Activated CD4-positive, CD25-positive, alpha-beta regulatory T cell (primary cell): Measurements from ENCODE around the gene TMEM243.
A peak's percentile ranks its signal among the peaks of the same experiment; 100 is the strongest.

Experiments used
- DNase-seq, 4 experiments: peaks; one replicate each; lab custom pipeline; 2025; lab: John Stamatoyannopoulos, UW

TMEM243 gene

DNA sequence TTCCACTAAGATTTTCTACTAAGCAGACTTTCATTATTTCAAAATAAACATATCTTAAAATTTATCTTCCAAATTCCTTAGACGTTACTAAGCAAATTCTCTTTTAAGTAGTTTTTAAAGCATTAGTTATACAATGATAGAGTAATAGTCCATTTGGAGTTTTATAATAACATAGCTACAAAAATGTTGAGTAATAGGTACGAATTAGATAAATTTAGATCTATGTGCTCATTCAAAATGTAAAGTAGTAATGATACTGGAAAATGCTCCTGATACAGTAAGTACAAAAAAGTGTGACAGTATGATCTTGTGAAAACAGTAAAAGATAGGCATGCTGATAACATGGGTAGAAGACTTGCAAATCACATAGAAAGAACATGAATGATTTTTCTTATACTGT lies 62.8 kb downstream of the TMEM243 start:
- DNase-seq, result no peak

DNA sequence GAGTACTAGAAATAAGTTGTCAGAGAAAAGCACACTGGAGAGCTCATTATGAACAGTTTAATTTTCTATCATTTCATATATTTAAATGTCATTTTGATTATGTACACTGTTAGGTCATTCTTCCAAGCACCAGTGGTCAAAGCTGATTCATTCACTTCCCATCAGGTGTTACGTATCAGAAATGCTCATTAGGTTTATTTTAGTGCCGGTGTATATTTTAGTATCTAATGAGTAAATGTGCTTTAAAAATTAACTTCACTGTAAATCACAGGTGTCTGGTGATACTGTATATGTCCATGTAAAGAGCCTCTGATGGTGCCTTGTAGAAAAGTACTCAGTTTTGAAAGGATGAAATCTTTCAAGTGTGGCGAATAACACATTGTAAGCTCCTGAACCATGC lies 63.7 kb downstream of the TMEM243 start:
- DNase-seq, result no peak

DNA sequence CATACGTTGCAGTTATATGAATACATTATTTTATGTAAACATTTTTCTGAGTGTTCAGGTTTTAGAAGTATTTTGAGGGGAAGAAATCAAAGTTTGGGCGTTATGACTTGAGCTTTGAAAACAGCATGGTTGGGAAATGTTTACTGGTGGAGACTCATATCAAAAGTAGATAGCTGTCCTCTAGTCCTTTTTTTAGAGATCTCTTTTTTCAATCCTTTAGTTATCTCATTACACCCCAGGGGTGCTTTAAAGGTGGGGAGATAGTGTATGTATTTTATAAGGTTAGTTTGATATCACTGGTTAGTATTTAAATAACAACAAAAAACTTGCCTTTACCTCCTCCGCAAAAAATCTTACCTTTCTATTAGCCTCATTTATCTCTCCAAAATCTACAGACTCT lies 65.0 kb downstream of the TMEM243 start:
- no peak for DNase-seq

DNA sequence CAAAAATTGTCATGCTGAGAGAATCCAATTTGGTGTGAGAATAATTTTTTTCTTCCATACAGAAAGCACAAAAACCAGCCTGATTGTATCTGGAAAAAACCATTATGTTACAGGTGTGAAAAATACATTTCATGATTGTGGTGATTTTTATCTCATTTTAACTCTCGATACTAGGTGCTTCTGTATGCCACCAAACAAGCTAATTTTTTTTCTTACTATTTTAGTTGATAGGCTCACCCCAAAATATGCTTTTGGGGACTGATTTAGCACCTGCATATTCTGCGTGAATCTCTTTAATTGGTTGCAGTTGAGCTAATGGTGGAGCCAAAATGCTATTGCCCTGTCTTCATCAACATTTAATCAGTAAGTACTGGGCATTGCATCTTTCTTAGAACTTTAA lies 65.4 kb downstream of the TMEM243 start:
- no peak for DNase-seq

DNA sequence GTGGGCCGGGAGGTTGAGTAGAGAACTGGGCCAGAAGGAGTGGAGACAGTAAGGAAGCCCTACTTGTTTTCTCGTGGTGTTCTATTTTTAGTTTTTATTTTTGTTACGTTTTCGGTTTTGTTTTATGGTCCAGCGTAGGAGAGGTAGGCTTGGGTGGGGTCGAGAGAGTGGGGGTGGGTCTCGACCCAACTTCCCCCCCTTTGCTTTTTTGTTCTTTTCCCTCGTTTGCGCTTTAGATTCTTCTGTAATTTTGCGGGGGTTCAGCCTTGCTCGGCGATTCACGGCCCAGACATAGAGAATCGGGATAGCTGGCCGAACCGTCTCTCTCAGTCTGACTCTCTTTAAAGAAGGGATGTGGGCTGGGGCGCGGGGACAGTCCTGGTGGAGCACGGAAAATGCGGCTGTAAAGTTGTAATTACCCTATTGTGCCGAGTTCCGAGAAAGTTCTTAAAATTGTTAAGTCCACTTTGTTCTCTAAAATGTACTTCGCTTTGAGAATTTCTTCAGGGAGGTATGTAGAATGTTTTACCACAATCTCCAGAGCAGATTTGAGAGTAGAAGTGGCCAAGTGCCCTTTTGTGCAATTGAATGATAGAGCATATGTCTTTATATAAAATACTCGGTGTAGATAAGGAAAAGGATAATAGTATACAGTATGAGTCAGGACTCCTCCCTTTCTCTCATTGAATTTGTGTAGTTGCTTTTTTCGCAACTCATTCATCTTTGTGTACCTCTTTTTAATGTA lies 66.5 kb downstream of the TMEM243 start:
- DNase-seq, result no peak

DNA sequence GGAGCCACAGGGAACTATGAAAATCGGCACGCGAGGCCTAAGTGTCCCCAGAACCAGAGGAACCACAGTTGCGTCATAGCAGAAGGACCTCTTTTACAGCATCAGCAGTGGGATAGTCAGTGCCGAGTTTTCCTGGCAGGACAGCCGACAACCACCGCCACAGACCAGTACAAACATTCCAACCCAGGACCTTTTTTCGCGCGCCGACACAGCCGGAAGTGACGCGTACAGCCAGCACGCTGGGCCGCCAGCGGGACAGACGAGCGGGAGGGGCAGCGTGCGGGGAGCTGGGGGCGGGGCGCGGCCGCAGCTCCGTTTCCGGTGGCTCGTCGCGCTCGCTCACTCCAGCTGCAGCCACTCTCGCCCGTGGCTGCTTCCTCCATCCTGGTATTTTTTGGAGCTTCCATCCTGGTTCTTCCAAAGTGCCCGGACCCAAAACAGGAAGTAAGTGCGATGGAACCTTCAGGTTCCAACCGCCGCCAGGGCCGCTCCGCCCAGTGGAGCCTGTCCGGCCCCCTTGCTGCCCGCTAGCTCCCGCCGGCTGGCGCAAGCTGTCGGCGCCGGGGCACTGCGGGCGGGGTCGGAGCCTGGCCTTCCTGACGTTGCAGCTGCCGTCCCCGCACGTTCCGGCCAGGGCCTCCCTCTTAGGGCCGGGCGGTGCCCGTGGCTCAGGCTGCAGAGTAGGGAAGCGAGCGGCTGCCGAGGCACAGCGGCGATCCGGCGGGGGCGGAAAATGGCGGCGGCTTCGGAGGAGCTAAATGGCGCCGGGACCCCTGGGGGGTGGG lies 67.2 kb downstream of the TMEM243 start, which contains the start of gene DMTF1:
Gene DMTF1, plus strand, starts transcription at position 342 of the 785 bp plus-strand sequence. CDS start 12,489 bp downstream, outside the sequence.
- peak; percentile 67 to 78 (median 74) for DNase-seq

DNA sequence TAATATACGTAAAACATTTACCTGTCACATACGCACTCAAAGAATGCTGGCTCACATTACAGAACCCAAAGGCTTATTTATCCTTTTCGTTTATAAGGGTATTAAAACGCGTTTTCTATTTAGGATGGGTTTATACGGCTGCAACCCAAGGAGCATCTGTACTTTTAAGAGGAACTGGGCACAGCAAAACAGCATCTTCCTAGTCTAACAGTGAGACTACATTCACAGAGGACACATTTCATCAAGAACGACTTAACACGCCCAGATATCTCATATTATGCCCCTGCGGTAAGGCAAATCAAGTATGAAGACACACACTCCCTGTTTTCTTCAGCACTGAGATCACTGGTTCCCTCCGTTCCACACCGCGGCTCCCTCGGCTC lies 67.8 kb downstream of the TMEM243 start:
- DNase-seq, result no peak

DNA sequence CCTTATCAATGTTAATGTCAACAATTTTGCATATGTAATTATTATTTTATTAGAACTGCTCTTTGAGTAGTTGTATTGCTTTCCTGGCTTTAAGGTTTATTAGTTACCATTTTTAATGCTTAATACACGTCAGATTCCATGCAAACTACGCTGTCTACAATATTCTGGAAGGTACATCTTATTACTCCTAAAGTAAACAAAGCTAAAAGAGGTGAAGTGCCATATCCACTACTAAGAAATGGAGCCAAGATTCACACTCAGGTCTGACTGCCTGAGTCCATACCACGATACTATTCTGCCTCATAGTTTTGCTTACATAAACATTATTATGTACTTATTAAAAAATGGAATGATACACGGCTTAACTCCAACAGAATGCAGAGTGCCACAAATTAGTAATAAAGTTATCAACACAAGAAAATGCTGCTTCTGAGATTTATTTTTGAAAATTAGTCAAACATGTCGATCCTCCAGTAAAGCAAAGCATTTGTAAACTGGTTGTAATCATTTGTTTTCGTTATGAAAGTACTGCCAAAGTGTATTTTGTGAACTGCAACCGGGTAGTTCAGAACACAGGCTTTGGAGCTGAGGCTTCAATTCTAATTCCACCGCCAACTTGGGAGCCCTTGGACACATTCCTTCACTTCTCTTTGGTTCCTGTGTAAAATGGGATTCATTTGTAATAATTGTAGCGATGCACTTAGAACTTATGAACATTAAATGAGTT lies 68.4 kb downstream of the TMEM243 start:
- DNase-seq, result no peak

DNA sequence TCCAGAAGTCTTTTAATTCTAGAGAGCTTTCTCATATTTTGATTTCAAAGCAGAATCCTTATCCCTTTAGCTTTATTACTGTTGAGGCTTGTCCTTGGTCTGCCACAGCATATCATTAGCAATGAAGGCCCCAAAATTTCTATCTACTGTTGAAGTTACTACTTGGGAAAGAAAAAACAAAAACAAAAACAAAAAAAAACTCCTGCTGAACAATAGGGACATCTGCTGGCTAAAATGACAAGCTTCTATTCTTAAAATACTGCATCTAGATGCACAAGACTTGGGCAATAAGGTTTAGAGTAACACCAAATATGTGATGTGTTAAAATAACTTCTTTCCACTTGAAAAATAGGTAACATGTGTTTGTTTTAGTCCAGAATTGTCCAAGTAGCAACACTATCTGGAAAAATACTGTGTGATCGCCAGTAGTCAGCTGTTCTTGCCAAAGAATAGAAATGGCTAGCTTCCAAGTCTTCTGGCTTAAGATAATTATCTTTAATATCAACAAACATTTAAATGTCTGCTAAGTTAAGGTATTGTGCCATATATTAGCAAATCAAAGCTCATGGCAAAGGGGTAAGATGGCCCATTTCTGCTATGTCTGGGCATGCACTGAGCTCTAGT lies 71.1 kb downstream of the TMEM243 start:
- no peak for DNase-seq

DNA sequence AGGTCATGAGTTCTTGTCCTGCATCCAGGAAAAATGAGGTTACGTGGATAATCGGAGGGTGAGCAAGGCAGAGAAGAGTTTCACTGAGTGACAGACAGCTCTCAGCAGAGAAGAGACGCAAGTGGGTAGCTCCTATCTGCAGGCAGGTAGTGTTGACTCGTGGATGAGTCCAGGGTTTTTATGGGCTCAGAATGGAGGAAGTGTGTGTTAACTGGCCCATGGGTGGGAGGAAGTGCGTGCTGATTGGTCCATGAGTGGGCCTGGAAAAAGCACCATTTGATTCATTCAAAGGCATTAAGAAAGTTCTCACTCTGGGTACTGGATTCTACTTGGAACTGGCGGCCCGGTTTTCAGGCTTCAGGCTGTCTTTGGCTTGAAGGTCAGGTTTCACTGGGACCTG lies 72.0 kb downstream of the TMEM243 start:
- no peak for DNase-seq

DNA sequence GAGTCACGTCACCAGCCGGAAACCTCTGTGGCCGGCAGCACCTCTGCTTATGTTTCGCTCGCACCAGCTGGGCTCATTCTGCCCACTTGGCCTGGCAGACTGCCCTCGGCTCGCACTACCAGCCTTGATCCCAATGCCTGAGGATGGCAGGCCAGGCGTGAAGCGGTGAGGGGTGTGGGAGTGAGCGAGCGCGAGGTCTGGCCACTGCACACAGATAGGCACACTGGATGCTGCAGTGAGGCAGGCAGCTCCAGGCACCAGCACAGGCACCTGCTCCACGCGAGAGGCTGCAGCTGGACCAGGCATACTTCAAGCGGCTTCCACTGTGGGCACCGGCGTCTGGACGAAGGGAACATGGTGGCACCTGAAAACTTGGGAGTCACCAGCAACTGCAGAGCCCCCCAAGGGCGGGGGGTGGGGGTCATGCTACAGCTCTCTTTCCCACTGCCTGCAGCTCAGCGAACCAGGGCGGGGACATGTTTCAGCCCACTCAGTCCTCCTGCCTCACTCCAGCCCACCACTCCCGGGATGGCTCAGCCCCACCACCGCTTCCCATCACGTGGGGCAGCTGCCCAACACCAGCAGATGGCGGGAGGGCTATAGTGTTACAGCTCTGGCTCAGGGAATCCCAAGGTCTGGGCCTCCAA lies 72.7 kb downstream of the TMEM243 start:
- DNase-seq, result no peak
